Keratinocyte (primary cell): ENCODE measurements around the gene EPHB2.

Experiments used
- CTCF ChIP-seq, 3 experiments: IDR thresholded peaks in 1 of 3; conservative IDR thresholded peaks in 1 of 3; optimal IDR thresholded peaks in 1 of 3; 2 replicates in 2 of 3; 3 replicates in 1 of 3; pipeline versions ENCODE3 to v1.5.1; 2011; ENCODE audit warnings: low read length in 3 of 3, mild to moderate bottlenecking in 3 of 3, moderate library complexity in 2 of 3, control low read depth in 1 of 3, inconsistent platforms in 1 of 3; ENCODE audit not compliant: insufficient read depth in 2 of 3; ENCODE audit errors: extremely low read depth in 1 of 3
- EZH2 ChIP-seq: IDR thresholded peaks from one replicate; pipeline ENCODE4 v1.6.1; 2012; ENCODE audit warnings: inconsistent platforms, mild to moderate bottlenecking, low read length, moderate library complexity

GRCh38 chr1:22955146-22955545 is 244.5 kb downstream of the EPHB2 start:
- TF ChIP-seq CTCF (optimal IDR thresholded peaks at IDR 0.05 in 1 of 3, IDR thresholded peaks at IDR 0.05 in 1 of 3, conservative IDR thresholded peaks at IDR 0.05 in 1 of 3; ENCODE audit: extremely low read depth in 1 of 3, insufficient read depth in 2 of 3, low read length in 3 of 3) (no peak), EZH2 (no peak)
